Measurements from ENCODE around the gene CACNB1. TPM values are rescaled to one million over a fixed set of nuclear protein-coding genes. Genes with fewer than 3 reads are reported as not detected.
A peak's percentile ranks its signal among the peaks of the same experiment; 100 is the strongest.

The CACNB1 gene
- total RNA-seq, 2 donors from 2014 or later: 2.3 TPM

DNA sequence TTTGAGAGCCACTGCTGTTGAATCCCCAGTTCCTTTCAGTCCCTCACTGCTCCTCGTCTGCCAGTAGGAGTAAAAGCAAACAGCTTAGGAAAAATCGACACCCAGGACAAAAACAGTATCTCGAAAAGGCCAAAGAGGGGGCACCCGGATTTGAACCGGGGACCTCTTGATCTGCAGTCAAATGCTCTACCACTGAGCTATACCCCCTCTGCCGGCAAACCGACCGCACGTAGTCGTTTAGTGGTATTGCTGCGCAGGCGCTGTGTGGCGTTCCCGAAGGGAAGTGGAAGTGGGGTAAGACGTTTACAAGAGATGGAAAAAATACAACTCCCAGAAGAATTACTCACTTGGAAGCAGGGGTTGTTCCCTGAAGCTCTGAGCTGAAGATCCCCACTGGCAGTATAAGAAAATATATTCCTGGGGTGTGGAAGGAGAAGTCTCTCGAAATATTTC lies 43.8 kb downstream of the CACNB1 start:
- ATAC-seq (peak; percentile 77), DNase-seq (peak; percentile 87 to 90 (median 88))
- Histone ChIP-seq H3K27me3 (no peaks in the 10 kb centered on the region), H3K36me3 (replicated peaks in 1 of 2; ENCODE audit: insufficient read depth in 1 of 2, low read depth in 2 of 2) (no peaks in the 10 kb centered on the region), H3K4me3 (peak overlapping the region; percentile 13 to 76), H3K9me3 (no peaks in the 10 kb centered on the region), H3K4me1 (peaks cover 27% of the 10 kb centered on the region), H3K27ac (peak overlapping the region; percentile 53 to 85 (median 77))
- 15 to 45% methylated on average over 16 of the region's 16 CpGs for WGBS, 2 donors
- intact Hi-C loops (cut with DNase I): loop anchor here (10.0 kb wide), 1 partner anchor 169 kb away; no protein-coding TSS in a partner anchor
- TF ChIP-seq POLR2A (IDR thresholded peaks at IDR 0.05): peak in 1 of 3 donors; percentile 9
- TF ChIP-seq, protein P1, sequence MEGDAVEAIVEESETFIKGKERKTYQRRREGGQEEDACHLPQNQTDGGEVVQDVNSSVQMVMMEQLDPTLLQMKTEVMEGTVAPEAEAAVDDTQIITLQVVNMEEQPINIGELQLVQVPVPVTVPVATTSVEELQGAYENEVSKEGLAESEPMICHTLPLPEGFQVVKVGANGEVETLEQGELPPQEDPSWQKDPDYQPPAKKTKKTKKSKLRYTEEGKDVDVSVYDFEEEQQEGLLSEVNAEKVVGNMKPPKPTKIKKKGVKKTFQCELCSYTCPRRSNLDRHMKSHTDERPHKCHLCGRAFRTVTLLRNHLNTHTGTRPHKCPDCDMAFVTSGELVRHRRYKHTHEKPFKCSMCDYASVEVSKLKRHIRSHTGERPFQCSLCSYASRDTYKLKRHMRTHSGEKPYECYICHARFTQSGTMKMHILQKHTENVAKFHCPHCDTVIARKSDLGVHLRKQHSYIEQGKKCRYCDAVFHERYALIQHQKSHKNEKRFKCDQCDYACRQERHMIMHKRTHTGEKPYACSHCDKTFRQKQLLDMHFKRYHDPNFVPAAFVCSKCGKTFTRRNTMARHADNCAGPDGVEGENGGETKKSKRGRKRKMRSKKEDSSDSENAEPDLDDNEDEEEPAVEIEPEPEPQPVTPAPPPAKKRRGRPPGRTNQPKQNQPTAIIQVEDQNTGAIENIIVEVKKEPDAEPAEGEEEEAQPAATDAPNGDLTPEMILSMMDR (IDR thresholded peaks at IDR 0.05): peak in 2 of 7 experiments; percentile 19 to 35

DNA sequence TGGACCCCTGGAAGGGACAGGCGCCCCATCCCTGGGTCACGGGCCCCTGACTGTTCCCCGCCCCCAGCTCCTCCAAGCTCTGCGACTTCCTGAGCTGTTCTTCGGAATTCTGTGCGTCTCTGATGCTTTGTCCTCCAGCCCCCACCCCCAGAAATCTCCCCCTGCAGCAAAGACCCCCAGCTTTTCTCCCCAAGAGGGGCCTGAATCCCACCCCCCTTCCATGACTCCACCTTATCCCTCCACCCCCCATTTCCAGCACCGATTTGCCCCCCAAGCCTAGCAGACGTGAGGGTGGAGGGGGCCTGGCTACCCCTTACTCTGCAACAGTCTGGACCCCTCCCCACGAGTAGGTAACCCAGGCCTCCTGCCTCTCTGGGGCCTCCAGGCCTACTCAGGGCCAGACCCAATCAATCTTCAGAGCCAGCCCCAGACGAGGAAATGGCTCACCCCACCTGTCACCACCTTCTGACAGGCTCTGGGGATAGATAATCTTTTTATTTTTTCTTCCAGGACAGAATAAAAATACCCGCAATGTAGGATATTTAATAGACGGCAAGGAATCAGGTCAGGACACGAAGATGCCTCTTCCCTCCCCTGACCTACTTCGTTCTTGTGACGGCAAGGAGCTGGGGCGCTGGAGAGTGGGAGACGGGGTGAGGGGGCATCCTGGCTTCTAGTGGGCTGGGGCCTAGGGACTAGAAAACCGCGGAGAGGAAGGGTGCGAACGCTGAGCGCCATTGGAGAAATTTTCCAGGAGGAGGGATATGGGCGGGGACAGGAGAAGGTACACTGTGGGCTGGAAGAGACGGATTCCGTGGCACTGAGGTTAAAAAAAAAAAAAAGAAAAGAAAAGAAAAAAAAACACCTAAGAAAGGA lies 45.3 kb downstream of the CACNB1 start:
- no peak for ATAC-seq
- Histone ChIP-seq H3K27me3 (no peaks in the 10 kb centered on the region), H3K9me3 (no peaks in the 10 kb centered on the region), H3K36me3 (replicated peaks in 1 of 2; ENCODE audit: insufficient read depth in 1 of 2, low read depth in 2 of 2) (no peaks in the 10 kb centered on the region), H3K4me3 (no peak overlapping the region), H3K27ac (peak overlapping the region in 1 of 4 donors; percentile 79), H3K4me1 (peaks cover 27% of the 10 kb centered on the region)
- TF ChIP-seq, protein P1 (IDR thresholded peaks at IDR 0.05): no peak
- TF ChIP-seq POLR2A (IDR thresholded peaks at IDR 0.05): no peak
- no peak for DNase-seq
- WGBS, 2 donors: 20 to 23% methylated on average over 22 to 24 of the region's 25 CpGs
- intact Hi-C loops (cut with DNase I): loop anchor here (10.0 kb wide), 1 partner anchor 167 kb away; no protein-coding TSS in a partner anchor

DNA sequence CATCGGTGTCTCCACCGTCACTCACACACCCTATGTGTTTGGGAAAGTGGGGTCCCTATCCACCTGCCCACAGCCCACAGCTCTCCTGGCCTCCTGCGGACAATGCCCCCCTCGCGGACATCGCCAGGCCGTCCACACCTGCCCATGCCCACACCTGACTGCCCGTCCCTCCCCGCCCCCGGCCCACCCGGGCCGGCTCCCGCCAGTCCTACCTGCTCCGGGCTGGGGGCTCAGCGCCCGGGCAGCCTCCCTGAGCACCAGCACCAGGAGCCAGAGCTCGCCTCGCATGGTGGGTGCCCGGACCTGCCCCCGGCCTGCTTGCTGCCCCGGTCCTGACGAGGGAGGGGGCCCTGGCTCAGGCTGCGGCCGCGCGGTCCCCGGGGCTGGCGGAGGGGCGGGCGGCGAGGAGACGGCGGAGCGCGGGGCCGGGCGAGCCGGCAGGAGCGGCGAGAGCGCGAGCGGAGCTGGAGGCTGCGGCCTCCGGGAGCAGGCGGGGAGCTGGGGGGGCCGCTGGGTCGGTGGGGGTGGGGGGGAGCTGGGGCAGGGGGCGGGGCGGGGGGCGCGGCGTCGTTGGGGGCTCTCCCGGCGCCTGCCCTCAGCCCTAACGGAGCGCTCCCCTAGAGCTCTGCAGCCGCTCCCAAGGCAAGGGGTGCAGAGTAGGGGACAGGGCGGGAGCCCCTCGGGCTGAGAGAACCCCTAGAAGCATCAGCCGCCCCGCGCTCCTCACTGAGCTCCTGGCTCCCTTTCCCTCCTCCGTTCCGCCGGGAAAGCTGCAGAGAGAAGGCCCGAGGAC lies 46.1 kb downstream of the CACNB1 start, which contains the start of gene PLXDC1:
TSS of gene PLXDC1 (minus strand) at position 488 of the 793 bp plus-strand sequence. CDS start at position 288, 200 bp downstream.
- H3K27me3 ChIP-seq: no peaks in the 10 kb centered on the region
- no peaks in the 10 kb centered on the region for H3K36me3 ChIP-seq (replicated peaks in 1 of 2; ENCODE audit: insufficient read depth in 1 of 2, low read depth in 2 of 2)
- H3K9me3 ChIP-seq: no peaks in the 10 kb centered on the region
- peaks cover 27% of the 10 kb centered on the region for H3K4me1 ChIP-seq
- no peak for DNase-seq
- no peak for ATAC-seq
- WGBS, 2 donors: 3% methylated on average over 6 to 60 of the region's 68 CpGs
- no peak within 1 kb of the TSS for H3K4me3 ChIP-seq
- intact Hi-C loops (cut with DNase I): loop anchor here (10.0 kb wide), 1 partner anchor 167 kb away; no protein-coding TSS in a partner anchor
- peak within 1 kb of the TSS in 1 of 4 donors; percentile 79 for H3K27ac ChIP-seq
- TF ChIP-seq POLR2A (IDR thresholded peaks at IDR 0.05): no peak
- TF ChIP-seq, protein P1 (IDR thresholded peaks at IDR 0.05): no peak

DNA sequence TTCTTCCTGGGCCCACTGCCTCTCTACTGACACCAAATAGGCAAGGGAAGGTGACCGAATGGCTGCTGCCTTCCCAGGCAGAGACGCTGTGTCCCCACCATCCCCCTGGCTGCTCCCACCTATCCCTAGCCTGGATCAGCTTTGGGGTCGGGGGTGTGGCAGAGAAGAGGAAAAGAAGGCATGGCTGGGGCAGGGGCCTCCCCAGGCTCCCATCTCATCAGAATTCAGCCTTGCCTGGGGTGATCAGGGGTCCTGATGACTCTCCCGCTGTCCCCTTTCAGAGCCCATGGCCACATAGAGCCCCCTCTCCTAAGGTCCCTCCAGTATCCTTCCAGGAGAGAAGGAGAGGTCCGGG lies 46.7 kb downstream of the CACNB1 start:
- Histone ChIP-seq H3K27ac (no peak overlapping the region), H3K36me3 (replicated peaks in 1 of 2; ENCODE audit: insufficient read depth in 1 of 2, low read depth in 2 of 2) (no peaks in the 10 kb centered on the region)
- WGBS, 2 donors: 7 to 30% methylated on average over 3 to 5 of the region's 5 CpGs

More for the DNA sequence above, 46.7 kb downstream of the CACNB1 start:
- no peaks in the 10 kb centered on the region for H3K27me3 ChIP-seq
- ATAC-seq: no peak
- H3K9me3 ChIP-seq: no peaks in the 10 kb centered on the region
- H3K4me1 ChIP-seq: peaks cover 27% of the 10 kb centered on the region
- no peak for DNase-seq
- TF ChIP-seq, protein P1 (IDR thresholded peaks at IDR 0.05): no peak
- TF ChIP-seq POLR2A (IDR thresholded peaks at IDR 0.05): no peak
- no peak overlapping the region for H3K4me3 ChIP-seq
- intact Hi-C loops (cut with DNase I): loop anchor here (10.0 kb wide), 1 partner anchor 166 kb away; no protein-coding TSS in a partner anchor
